ENCODE results near the gene ZNF799.

GRCh38 chr19:12440541-12441316 is 39.7 kb upstream of the ZNF799 start, which contains the start of gene ZNF443:
- TF ChIP-seq ZNF462 (CRISPR knock-in tag; IDR thresholded peaks at IDR 0.05) (no peak), CREB1 (CRISPR knock-in tag; IDR thresholded peaks at IDR 0.05; ENCODE audit: low read depth) (0 out of 2 replicates have a peak, but pooled peaks have one; percentile 31), CTCF (conservative IDR thresholded peaks at IDR 0.05; ENCODE audit: low read depth in 2 of 2) (0 out of 4 replicates have a peak, but pooled peaks of 1 of the 2 experiments have one; percentile 12)

Data from GM23338 (cell line).